ENCODE measurements around the gene ZNF565. TPM values are rescaled to one million over a fixed set of nuclear protein-coding genes. Genes with fewer than 3 reads are reported as not detected.

Gene ZNF565
- total RNA-seq, 2 donors from 2014 or later: 4.5 to 4.8 TPM

Other genes with a start within 250 kb of the ZNF565 start
- 10 to 100 TPM; 11.4 to 16.0 TPM for gene SDHAF1, start 219.5 kb downstream of the ZNF565 start, total RNA-seq
- gene SYNE4, start 205.9 kb downstream of the ZNF565 start, total RNA-seq: under 1 TPM in 1 of 2 donors, not detected in 1; 0.27 TPM
- 10 to 100 TPM; 11.6 to 13.2 TPM for gene ALKBH6, start 200.5 kb downstream of the ZNF565 start, total RNA-seq
- 1 to 10 TPM; 7.2 to 7.9 TPM for gene CLIP3, start 181.8 kb downstream of the ZNF565 start, total RNA-seq
- 1 to 10 TPM; 2.3 to 4.4 TPM for gene THAP8, start 160.4 kb downstream of the ZNF565 start, total RNA-seq
- gene WDR62, start 159.8 kb downstream of the ZNF565 start, total RNA-seq: 10 to 100 TPM in 1 of 2 donors, 1 to 10 TPM in 1; 4.4 to 18.1 TPM
- gene OVOL3, start 103.5 kb downstream of the ZNF565 start, total RNA-seq: not detected
- 100 to 1,000 TPM in 1 of 2 donors, 10 to 100 TPM in 1; 92.6 to 104 TPM for gene POLR2I, start 99.8 kb downstream of the ZNF565 start, total RNA-seq
- 10 to 100 TPM; 81.2 to 85.0 TPM for gene TBCB, start 99.2 kb downstream of the ZNF565 start, total RNA-seq
- gene CAPNS1, start 74.6 kb downstream of the ZNF565 start, total RNA-seq: 100 to 1,000 TPM; 614 TPM
- 1,000 to 10,000 TPM; 1,384 to 1,769 TPM for gene COX7A1, start 62.2 kb downstream of the ZNF565 start, total RNA-seq
- 10 to 100 TPM; 28.0 to 48.6 TPM for gene ZNF146, start 441 bp upstream of the ZNF565 start, total RNA-seq
- gene ZFP14, start 164.5 kb upstream of the ZNF565 start, total RNA-seq: 1 to 10 TPM; 2.9 to 3.3 TPM
- gene ZFP82, start 204.0 kb upstream of the ZNF565 start, total RNA-seq: 1 to 10 TPM; 3.8 to 4.7 TPM

Data from left cardiac atrium (tissue), 2 donors.